H1 (cell line): ENCODE results near the gene GINS3. TPM values are rescaled to one million over a fixed set of nuclear protein-coding genes. Genes with fewer than 3 reads are reported as not detected.

ENCODE experiments used
- CTCF ChIP-seq, 3 experiments: IDR thresholded peaks; 1 replicate in 2 of 3; 2 replicates in 1 of 3; pipeline versions ENCODE4 v1.5.1 to v1.6.1; 2011; ENCODE audit warnings: low read length in 3 of 3, mild to moderate bottlenecking in 3 of 3, inconsistent platforms in 2 of 3, low read depth in 1 of 3, moderate library complexity in 1 of 3; ENCODE audit not compliant: insufficient read depth in 1 of 3; ENCODE audit errors: control extremely low read depth in 1 of 3
- E2F6 ChIP-seq: IDR thresholded peaks from 2 replicates; pipeline ENCODE4 v1.6.1; 2012; ENCODE audit warnings: inconsistent platforms
- NANOG ChIP-seq: IDR thresholded peaks from 2 replicates; pipeline ENCODE4 v1.6.1; 2011; ENCODE audit warnings: low read length, low read depth, mild to moderate bottlenecking, inconsistent platforms; ENCODE audit not compliant: insufficient read depth, poor library complexity, severe bottlenecking
- SP2 ChIP-seq: IDR thresholded peaks from 2 replicates; pipeline ENCODE4 v1.6.1; 2012; ENCODE audit warnings: mild to moderate bottlenecking, low read length, inconsistent platforms
- USF2 ChIP-seq: IDR thresholded peaks from 2 replicates; pipeline ENCODE4 v1.6.1; 2011; ENCODE audit warnings: low read length, improper control_type of control experiment
- polyA plus RNA-seq, 7 experiments: library from polyadenylated mRNA; depleted of rRNA in 3 of 7; stranded (reverse) in 5 of 7; unstranded in 2 of 7; fragments of >200 nt in 5 of 7; fragments of 200-250 nt in 2 of 7; gene quantifications; 1 replicate in 5 of 7; 2 replicates in 1 of 7; 4 replicates in 1 of 7; pipeline versions ENCODE4 v1.2.1 to v1.2.3, GENCODE V29; 2011 to 2013; ENCODE audit warnings: missing spikeins in 2 of 7, mixed read lengths in 2 of 7
- total RNA-seq: library from RNA; stranded (reverse); fragmentation: NEBNext Ultra II Directional; extraction: Animal tissue kit (Norgen Biotek cat#: 25700); gene quantifications from 2 replicates; pipeline ENCODE4 v1.2.1, GENCODE V29; 2021

The GINS3 gene
- total and polyA plus RNA-seq, 2 of the 8 experiments (the other 6 are each of a cell fraction or from before 2014, with no cell fraction given): 12.9 to 15.4 TPM

GRCh38 chr16:58444265-58444664 lies 52.0 kb downstream of the GINS3 start (continued):
- TF ChIP-seq NANOG (no peak), USF2 (no peak), E2F6 (no peak), CTCF (IDR thresholded peaks at IDR 0.05; ENCODE audit: control extremely low read depth in 1 of 3, insufficient read depth in 1 of 3, low read depth in 1 of 3, low read length in 3 of 3) (no peak), SP2 (no peak)
